ENCODE measurements around the gene NYAP2. TPM values are rescaled to one million over a fixed set of nuclear protein-coding genes. Genes with fewer than 3 reads are reported as not detected.

NYAP2 gene
- total RNA-seq, 1 donor from 2014 or later, result not detected

GRCh38 chr2:225495706-225496105 lies 96.2 kb downstream of the NYAP2 start:
- no peaks in the 10 kb centered on the region for H3K27me3 ChIP-seq (ENCODE audit: control insufficient read depth, insufficient read depth, low read length)
- DNase-seq (ENCODE audit: low read depth) (no peak), FAIRE-seq (no peak)
- H3K4me3 ChIP-seq (ENCODE audit: low read depth, low read length), result no peak overlapping the region
- TF ChIP-seq CTCF (IDR thresholded peaks at IDR 0.05; ENCODE audit: insufficient read depth, low read length, severe bottlenecking), result no peak
- no peaks in the 10 kb centered on the region for H3K36me3 ChIP-seq (ENCODE audit: control insufficient read depth, insufficient read depth, low read length)

- no peak for FAIRE-seq
- no peak for DNase-seq (ENCODE audit: low read depth)
- Histone ChIP-seq H3K4me3 (ENCODE audit: low read depth, low read length) (no peak overlapping the region), H3K27me3 (ENCODE audit: control insufficient read depth, insufficient read depth, low read length) (no peaks in the 10 kb centered on the region), H3K36me3 (ENCODE audit: control insufficient read depth, insufficient read depth, low read length) (no peaks in the 10 kb centered on the region)
- no peak for TF ChIP-seq CTCF (IDR thresholded peaks at IDR 0.05; ENCODE audit: insufficient read depth, low read length, severe bottlenecking)
Measured at GRCh38 chr2:225496568-225496967, 97.1 kb downstream of the NYAP2 start.

- Histone ChIP-seq H3K36me3 (ENCODE audit: control insufficient read depth, insufficient read depth, low read length) (no peaks in the 10 kb centered on the region), H3K4me3 (ENCODE audit: low read depth, low read length) (no peak overlapping the region), H3K27me3 (ENCODE audit: control insufficient read depth, insufficient read depth, low read length) (no peaks in the 10 kb centered on the region)
- DNase-seq (ENCODE audit: low read depth), result no peak
- FAIRE-seq, result no peak
- TF ChIP-seq CTCF (IDR thresholded peaks at IDR 0.05; ENCODE audit: insufficient read depth, low read length, severe bottlenecking), result no peak
Measured at GRCh38 chr2:225497166-225497565, 97.7 kb downstream of the NYAP2 start.

GRCh38 chr2:225501022-225501421 lies 101.5 kb downstream of the NYAP2 start:
- H3K36me3 ChIP-seq (ENCODE audit: control insufficient read depth, insufficient read depth, low read length), result no peaks in the 10 kb centered on the region
- no peak overlapping the region for H3K4me3 ChIP-seq (ENCODE audit: low read depth, low read length)
- no peaks in the 10 kb centered on the region for H3K27me3 ChIP-seq (ENCODE audit: control insufficient read depth, insufficient read depth, low read length)
- no peak for FAIRE-seq
- DNase-seq (ENCODE audit: low read depth), result no peak
- TF ChIP-seq CTCF (IDR thresholded peaks at IDR 0.05; ENCODE audit: insufficient read depth, low read length, severe bottlenecking), result no peak

GRCh38 chr2:225502971-225503370 lies 103.5 kb downstream of the NYAP2 start:
- TF ChIP-seq CTCF (IDR thresholded peaks at IDR 0.05; ENCODE audit: insufficient read depth, low read length, severe bottlenecking), result no peak
- FAIRE-seq (no peak), DNase-seq (ENCODE audit: low read depth) (no peak)
- H3K36me3 ChIP-seq (ENCODE audit: control insufficient read depth, insufficient read depth, low read length), result no peaks in the 10 kb centered on the region
- no peak overlapping the region for H3K4me3 ChIP-seq (ENCODE audit: low read depth, low read length)
- no peaks in the 10 kb centered on the region for H3K27me3 ChIP-seq (ENCODE audit: control insufficient read depth, insufficient read depth, low read length)

GRCh38 chr2:225510796-225511195 lies 111.3 kb downstream of the NYAP2 start:
- FAIRE-seq, result no peak
- Histone ChIP-seq H3K27me3 (ENCODE audit: control insufficient read depth, insufficient read depth, low read length) (no peaks in the 10 kb centered on the region), H3K4me3 (ENCODE audit: low read depth, low read length) (no peak overlapping the region), H3K36me3 (ENCODE audit: control insufficient read depth, insufficient read depth, low read length) (no peaks in the 10 kb centered on the region)
- TF ChIP-seq CTCF (IDR thresholded peaks at IDR 0.05; ENCODE audit: insufficient read depth, low read length, severe bottlenecking), result no peak
- DNase-seq (ENCODE audit: low read depth), result no peak

Data from bronchial epithelial cell (primary cell).